Heart left ventricle (tissue), 13 donors: ENCODE results near the gene HNF1B.

Experiments used
- POLR2A ChIP-seq, 2 donors: fragments of 450-650 bp; IDR thresholded peaks; one replicate each; pipeline ENCODE4 v1.6.1; 2017; ENCODE audit warnings: antibody characterized with exemption in 2 of 2, mild to moderate bottlenecking in 2 of 2, moderate library complexity in 2 of 2
- TF ChIP-seq, protein P1 (sequence below), 12 donors: fragments of 200-600 bp; sonication (generic) in 4 of 12; IDR thresholded peaks; one replicate each; pipeline versions ENCODE4 v1.5.0 to v1.8.0; 2018 to 2022; ENCODE audit warnings: antibody characterized with exemption in 12 of 12, mild to moderate bottlenecking in 5 of 12
- donor health status: ischemic (EF 13 %, LVEDD 7.1; RV severe dilation, severe dysfunction).
- donor health status: DM: no; HTN: yes; CAD: no.
- donor health status: DM: no; HTN: no; CAD: no.
- donor health status: ischemic (EF 25% LVEDD 6.9; RV normal size, moderate dysfunction).
- donor health status: ischemic (EF 25% LVEDD 5.7; RV mildly dilated, moderate dysfunction).
- donor health status: ischemic (EF 35%, LVEDD 5.7; RV mildly dilated, moderate dysfunction).
- donor health status: nonischemic (EF 11% LVEDD 7.7; RV severe dilation, severe dysfunction).
- donor health status: DM: yes; HTN: yes; CAD: no.
- donor health status: PGD.
- donor health status: ischemic (EF 29% LVEDD 5.4; RV normal size, mild dysfunction).
- donor health status: nonischemic (EF 23%, LVEDD 6.1; RV moderate dilation, normal function).

DNA sequence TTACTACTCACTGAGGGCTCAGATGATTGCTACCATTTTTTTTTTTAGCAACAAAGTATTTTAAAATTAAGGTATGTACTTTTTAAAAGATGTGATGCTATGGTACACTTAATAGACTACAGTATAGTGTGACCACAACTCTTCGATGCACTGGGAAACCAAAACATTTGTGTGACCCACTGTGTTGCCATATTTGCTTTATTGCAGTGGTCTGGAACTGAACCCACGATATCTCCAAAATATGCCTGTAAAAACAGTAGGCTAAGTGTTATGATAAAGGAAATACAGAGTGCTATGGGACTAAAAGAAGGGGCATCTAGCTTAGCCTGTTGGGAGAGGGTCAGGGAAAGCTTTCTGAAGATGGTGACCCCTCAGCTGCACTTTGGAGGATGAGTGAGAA lies 41.6 kb upstream of the HNF1B start:
- TF ChIP-seq, protein P1, sequence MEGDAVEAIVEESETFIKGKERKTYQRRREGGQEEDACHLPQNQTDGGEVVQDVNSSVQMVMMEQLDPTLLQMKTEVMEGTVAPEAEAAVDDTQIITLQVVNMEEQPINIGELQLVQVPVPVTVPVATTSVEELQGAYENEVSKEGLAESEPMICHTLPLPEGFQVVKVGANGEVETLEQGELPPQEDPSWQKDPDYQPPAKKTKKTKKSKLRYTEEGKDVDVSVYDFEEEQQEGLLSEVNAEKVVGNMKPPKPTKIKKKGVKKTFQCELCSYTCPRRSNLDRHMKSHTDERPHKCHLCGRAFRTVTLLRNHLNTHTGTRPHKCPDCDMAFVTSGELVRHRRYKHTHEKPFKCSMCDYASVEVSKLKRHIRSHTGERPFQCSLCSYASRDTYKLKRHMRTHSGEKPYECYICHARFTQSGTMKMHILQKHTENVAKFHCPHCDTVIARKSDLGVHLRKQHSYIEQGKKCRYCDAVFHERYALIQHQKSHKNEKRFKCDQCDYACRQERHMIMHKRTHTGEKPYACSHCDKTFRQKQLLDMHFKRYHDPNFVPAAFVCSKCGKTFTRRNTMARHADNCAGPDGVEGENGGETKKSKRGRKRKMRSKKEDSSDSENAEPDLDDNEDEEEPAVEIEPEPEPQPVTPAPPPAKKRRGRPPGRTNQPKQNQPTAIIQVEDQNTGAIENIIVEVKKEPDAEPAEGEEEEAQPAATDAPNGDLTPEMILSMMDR (IDR thresholded peaks at IDR 0.05), result no peak
- TF ChIP-seq POLR2A (IDR thresholded peaks at IDR 0.05), result no peak
